HG03558 (cell line): ENCODE data around the gene PHKB.

Experiments used
- ATAC-seq: cut with Tn5 transposase; IDR thresholded peaks from one replicate; pipeline ENCODE4 v1.9.1; 2021; ENCODE audit warnings: moderate number of reproducible peaks; ENCODE audit not compliant: unreplicated experiment; ENCODE audit errors: extremely low read depth

The PHKB gene

GRCh38 chr16:47715442-47716083 lies 254.4 kb downstream of the PHKB start:
- no peak for ATAC-seq

DNA sequence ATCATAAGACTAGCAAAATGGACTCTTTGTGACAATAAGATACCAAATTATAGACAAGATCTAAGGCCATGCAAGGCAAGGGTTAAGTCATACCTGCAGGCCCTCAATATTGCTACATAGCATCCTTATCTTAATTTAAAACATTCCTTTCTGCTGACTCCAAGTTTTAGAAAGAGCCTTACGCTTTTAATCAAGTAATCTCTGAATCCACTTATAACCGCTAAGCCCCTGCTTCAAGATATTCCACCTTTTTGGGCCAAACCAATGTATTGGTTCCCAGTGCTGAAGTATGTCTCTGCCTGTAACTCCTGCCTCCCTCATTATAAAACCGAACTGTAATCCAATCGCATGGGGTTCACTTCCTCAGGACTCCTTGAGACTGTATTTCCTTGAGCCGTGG lies 255.4 kb downstream of the PHKB start:
- no peak for ATAC-seq

DNA sequence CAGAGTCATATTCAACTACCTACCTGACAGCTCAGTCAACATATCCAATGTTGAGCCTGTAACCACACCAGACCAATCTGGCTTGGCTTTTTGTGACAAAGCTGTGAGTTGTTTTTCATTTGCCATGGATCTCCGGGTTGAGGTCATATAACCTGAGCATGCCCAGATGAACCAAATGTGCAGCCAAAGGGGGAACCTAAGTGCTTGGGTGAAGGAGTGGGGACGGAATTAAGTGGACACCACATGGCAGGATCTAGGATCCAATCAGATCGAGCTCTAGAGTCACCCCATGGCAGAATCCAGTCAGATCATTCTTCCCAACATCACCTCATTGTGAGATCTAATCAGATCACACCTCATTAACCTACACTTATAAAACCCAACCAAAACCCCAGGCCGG lies 258.6 kb downstream of the PHKB start:
- no peak for ATAC-seq

GRCh38 chr16:47721006-47721637 lies 260.0 kb downstream of the PHKB start:
- no peak for ATAC-seq

GRCh38 chr16:47722046-47722445 lies 260.9 kb downstream of the PHKB start:
- ATAC-seq: no peak

DNA sequence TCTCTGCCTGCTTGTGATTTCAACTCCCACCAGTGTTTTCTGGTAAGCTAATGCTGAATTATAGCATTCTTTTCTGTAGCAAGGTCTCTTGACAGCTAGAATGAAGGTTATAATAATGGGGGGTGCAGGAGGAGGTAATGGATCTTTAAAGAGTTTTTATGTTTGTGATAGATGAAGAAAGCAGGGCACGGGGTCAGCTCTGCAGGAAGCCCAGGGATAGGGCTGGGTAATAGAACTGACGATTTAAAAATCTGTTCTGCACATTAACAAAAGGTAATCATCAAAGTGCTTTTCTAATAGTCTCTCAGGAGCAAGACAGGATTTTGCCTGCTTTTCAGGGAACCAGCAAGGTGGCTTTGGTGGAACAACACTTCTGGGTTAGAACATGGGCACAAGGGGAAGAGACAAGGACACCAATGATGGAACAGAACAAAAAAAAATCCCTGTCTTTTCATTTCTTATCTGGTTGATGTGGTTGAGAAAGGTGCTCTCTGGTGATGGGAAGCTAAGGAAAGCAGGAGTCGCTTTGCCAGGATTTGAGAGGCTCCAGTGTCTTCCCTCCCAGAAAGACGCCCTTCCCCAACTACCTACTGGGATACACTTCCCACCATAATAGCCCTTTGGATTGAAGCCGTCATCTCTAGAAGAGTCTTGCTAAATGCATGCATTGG lies 263.1 kb downstream of the PHKB start:
- ATAC-seq: no peak

- no peak for ATAC-seq
Measured at GRCh38 chr16:47725188-47725695, 264.1 kb downstream of the PHKB start.

GRCh38 chr16:47726031-47726675 lies 265.0 kb downstream of the PHKB start:
- no peak for ATAC-seq

- no peak for ATAC-seq
Measured at GRCh38 chr16:47727131-47727530, 266.0 kb downstream of the PHKB start.

DNA sequence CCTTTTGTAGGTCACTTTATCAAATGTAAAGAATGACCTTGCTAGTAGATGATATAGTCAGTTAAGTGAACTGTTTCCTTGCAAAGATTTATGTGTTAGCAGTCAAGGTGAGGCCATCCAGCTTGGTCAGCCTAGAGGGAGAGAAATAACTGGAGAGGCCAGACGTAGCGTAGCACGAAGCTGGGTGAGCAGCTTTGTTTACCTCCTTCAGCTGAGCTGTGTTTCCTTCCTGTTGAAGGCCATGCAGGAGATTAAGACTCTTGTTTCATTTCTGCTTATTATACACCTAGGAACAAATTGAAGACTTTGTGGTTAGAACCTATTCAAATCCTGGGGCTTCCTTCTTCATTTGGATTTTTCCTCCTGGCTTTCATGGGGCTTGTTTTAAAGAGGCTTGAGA lies 267.1 kb downstream of the PHKB start:
- ATAC-seq: no peak

DNA sequence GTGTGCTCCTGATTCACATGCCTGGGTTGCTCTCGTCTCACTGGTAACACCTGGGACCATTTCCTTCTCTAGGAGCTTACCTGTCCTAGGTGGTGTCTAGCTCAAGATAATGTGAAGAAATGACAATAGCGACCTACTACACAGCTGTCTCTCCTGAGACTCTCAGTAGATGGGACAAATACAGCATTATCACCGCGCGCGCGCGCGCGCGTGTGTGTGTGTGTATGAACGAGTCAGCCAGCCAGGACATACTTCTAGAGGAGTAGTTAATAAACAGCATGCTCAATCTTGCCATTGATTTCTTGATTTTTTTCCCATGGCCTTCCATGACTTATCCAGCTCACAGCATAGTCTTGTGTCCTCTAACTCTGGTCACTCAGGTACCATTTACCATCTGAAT lies 268.6 kb downstream of the PHKB start:
- no peak for ATAC-seq

DNA sequence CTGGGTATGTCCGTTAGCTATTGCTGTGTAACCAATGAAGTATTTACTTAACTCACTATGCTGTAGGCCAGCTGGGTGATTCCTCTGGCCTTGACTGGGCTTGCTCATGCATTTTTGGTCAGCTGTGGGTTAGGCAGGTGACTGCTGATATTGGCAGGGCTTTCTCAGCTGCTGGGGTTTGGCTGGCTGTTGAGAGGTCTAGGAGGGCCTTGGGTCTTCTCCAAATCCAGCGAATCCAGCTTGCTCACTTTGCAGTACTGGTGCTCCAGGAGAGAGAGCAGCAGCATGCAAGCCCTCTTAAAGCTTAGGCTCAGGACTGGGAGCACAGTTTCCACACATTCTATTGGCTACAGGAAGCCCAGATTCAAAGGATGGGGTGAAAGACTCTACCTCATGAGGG lies 270.1 kb downstream of the PHKB start:
- no peak for ATAC-seq

DNA sequence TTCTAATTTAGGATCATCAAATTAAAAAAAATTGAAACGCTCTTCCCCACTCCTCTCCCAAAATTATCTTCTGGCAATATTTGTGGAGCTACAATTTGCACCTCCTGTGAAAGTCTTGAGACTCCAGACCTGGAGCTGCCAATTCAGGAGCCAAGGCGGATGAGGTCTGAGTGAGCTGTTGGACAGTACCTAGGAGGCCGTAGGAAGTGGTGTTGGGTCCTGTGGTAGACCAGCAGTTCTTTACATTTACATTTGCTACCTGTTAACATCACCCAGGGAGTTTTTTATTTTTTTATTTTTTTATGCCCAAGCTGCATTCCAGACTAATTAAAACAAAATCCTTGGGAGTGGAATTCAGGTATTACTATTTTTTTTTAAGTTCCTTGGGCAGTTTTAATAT lies 271.0 kb downstream of the PHKB start:
- no peak for ATAC-seq

GRCh38 chr16:47732523-47733111 lies 271.5 kb downstream of the PHKB start:
- ATAC-seq: no peak

GRCh38 chr16:47734081-47734857 lies 273.1 kb downstream of the PHKB start:
- ATAC-seq: no peak

GRCh38 chr16:47734987-47735594 lies 274.0 kb downstream of the PHKB start:
- ATAC-seq: no peak

DNA sequence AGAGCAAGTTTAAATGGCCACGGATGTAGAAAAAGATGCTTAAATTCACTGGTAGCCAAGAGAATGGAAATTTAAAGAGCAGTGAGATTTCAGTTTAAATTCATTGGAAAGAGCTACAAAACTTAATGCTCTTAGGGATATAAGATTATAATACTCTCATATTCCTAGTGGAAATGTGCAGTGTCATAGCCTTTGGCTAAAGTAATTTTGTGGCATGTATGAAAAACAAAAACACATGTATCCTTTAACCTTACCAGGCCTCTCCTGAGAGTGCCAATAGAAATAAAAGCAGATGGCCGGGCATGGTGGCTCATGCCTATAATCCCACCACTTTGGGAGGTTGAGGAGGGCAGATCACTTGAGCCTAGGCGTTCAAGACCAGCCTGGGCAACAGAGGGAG lies 289.2 kb downstream of the PHKB start:
- ATAC-seq: no peak
